ENCODE measurements around the gene PSORS1C1.

Gene PSORS1C1

GRCh38 chr6:31128093-31128676 is 13.6 kb downstream of the PSORS1C1 start:
- DNase-seq: peak; percentile 77

GRCh38 chr6:31129130-31129529 is 14.5 kb downstream of the PSORS1C1 start:
- DNase-seq: no peak

GRCh38 chr6:31130751-31131150 is 16.2 kb downstream of the PSORS1C1 start:
- no peak for DNase-seq

GRCh38 chr6:31131595-31131994 is 17.0 kb downstream of the PSORS1C1 start:
- no peak for DNase-seq

- DNase-seq: no peak
These were observed 18.2 kb downstream of the PSORS1C1 start for GRCh38 chr6:31132806-31133205.

GRCh38 chr6:31135710-31136109 is 21.1 kb downstream of the PSORS1C1 start:
- no peak for DNase-seq

GRCh38 chr6:31138982-31139381 is 24.4 kb downstream of the PSORS1C1 start, which contains the start of gene PSORS1C2:
PSORS1C2 (minus strand) TSS chr6:31139066; CDS start chr6:31139026, 40 bp downstream.
- no peak for DNase-seq

- DNase-seq: no peak
These were observed 25.0 kb downstream of the PSORS1C1 start for GRCh38 chr6:31139599-31139998.

- no peak for DNase-seq
These were observed 26.0 kb downstream of the PSORS1C1 start for GRCh38 chr6:31140643-31141042.

GRCh38 chr6:31142361-31142761 is 27.8 kb downstream of the PSORS1C1 start:
- no peak for DNase-seq

GRCh38 chr6:31143148-31143547 is 28.5 kb downstream of the PSORS1C1 start:
- DNase-seq: no peak

- DNase-seq: no peak
These were observed 29.8 kb downstream of the PSORS1C1 start for GRCh38 chr6:31144296-31144969.

- no peak for DNase-seq
These were observed 30.4 kb downstream of the PSORS1C1 start for GRCh38 chr6:31144970-31145340.

GRCh38 chr6:31145386-31145785 is 30.8 kb downstream of the PSORS1C1 start:
- DNase-seq: no peak

- no peak for DNase-seq
These were observed 35.3 kb downstream of the PSORS1C1 start for GRCh38 chr6:31149827-31150447.

GRCh38 chr6:31152781-31153180 is 38.2 kb downstream of the PSORS1C1 start:
- DNase-seq: no peak

- no peak for DNase-seq
These were observed 39.8 kb downstream of the PSORS1C1 start for GRCh38 chr6:31154436-31154835.

GRCh38 chr6:31156641-31157040 is 42.0 kb downstream of the PSORS1C1 start:
- DNase-seq: no peak

- no peak for DNase-seq
These were observed 43.0 kb downstream of the PSORS1C1 start, which contains the start of gene CCHCR1 for GRCh38 chr6:31157513-31158139. CCHCR1 (minus strand) TSS chr6:31157802; CDS start chr6:31157600, 202 bp downstream.

GRCh38 chr6:31158140-31158862 is 43.7 kb downstream of the PSORS1C1 start, which contains the start of gene TCF19:
TCF19 (plus strand) TSS chr6:31158589; CDS start chr6:31159470, 881 bp downstream.
- peak; percentile 98 for DNase-seq

GRCh38 chr6:31158863-31159855 is 44.6 kb downstream of the PSORS1C1 start:
- no peak for DNase-seq

Measured in T-helper 9 cell (primary cell).